Adrenal gland (tissue), 12 donors: Measurements from ENCODE around the gene GLP1R. TPM values are rescaled to one million over a fixed set of nuclear protein-coding genes. Genes with fewer than 3 reads are reported as not detected.
A peak's percentile ranks its signal among the peaks of the same experiment; 100 is the strongest.

Experiments used
- DNase-seq, 7 donors: peaks; one replicate each; pipeline ENCODE4 v3.0.0-alpha.2; 2019 to 2020
- H3K27ac ChIP-seq, 5 donors: fragments of 200-600 bp; sonication (generic) in 4 of 5; 1 replicate in 3 of 5; 2 replicates in 2 of 5; pipeline versions ENCODE4 v1.5.1 to v1.8.0; 2016 to 2020; ENCODE audit warnings: mild to moderate bottlenecking in 1 of 5
- H3K27me3 ChIP-seq: fragments of 200-600 bp; 2 replicates; pipeline ENCODE4 v1.8.0; 2021
- H3K36me3 ChIP-seq, 2 donors: fragments of 200-600 bp; replicated peaks in 1 of 2; 1 replicate in 1 of 2; 2 replicates in 1 of 2; pipeline versions ENCODE4 v1.5.1 to v1.8.0; 2018 to 2022
- H3K4me1 ChIP-seq, 2 donors: fragments of 200-600 bp; replicated peaks in 1 of 2; 1 replicate in 1 of 2; 2 replicates in 1 of 2; pipeline versions ENCODE4 v1.5.1 to v1.8.0; 2018 to 2021
- H3K4me3 ChIP-seq, 4 donors: fragments of 200-600 bp; sonication (generic) in 3 of 4; one replicate each; pipeline ENCODE4 v1.5.1; 2016 to 2018
- H3K9me3 ChIP-seq, 3 donors: fragments of 200-600 bp; sonication (generic) in 1 of 3; replicated peaks in 1 of 3; 1 replicate in 2 of 3; 2 replicates in 1 of 3; pipeline versions ENCODE4 v1.5.1 to v1.8.0; 2016 to 2021
- CTCF ChIP-seq, 6 experiments: fragments of 450-650 bp in 4 of 6; fragments of 200-600 bp in 2 of 6; sonication (generic) in 1 of 6; IDR thresholded peaks; 1 replicate in 5 of 6; 2 replicates in 1 of 6; pipeline versions ENCODE4 v1.5.1 to v1.8.0; 2016 to 2021; ENCODE audit warnings: antibody characterized with exemption in 6 of 6, mild to moderate bottlenecking in 2 of 6, moderate library complexity in 1 of 6
- POLR2A ChIP-seq, 2 donors: fragments of 450-650 bp; IDR thresholded peaks; one replicate each; pipeline ENCODE4 v1.6.1; 2017; ENCODE audit warnings: antibody characterized with exemption in 2 of 2, mild to moderate bottlenecking in 2 of 2, moderate library complexity in 1 of 2
- WGBS, 4 donors: extraction: QIAGEN DNeasy Blood & Tissue Kit in 2 of 4; methylation state at CpG; one replicate each; pipeline versions ENCODE4 v1.1.5 to v1.1.7; 2013 to 2017; 5-methylcytosine and 5-hydroxymethylcytosine counted together
- intact Hi-C, 2 donors: fragments of 100-400 bp; cut with DNase I; formaldehyde crosslinking; loops; one replicate each; pipeline versions ENCODE4 v1.14.1 to v1.15.0; 2022 to 2023
- polyA plus RNA-seq, 3 donors: library from polyadenylated mRNA; stranded (reverse); fragments of 200-250 nt in 2 of 3; fragments of 350-450 nt in 1 of 3; fragmentation: Illumina TruSeq in 1 of 3; extraction: RNeasy Lipid Tissue Mini Kit (QIAGEN cat#74804) in 1 of 3; gene quantifications; one replicate each; pipeline ENCODE4 v1.2.3, GENCODE V29; 2013 to 2014
- total RNA-seq, 9 donors: library from RNA; depleted of rRNA in 4 of 9; stranded (reverse); fragments of >200 nt in 4 of 9; fragments of 120-200 nt in 1 of 9; fragmentation: NEBNext Ultra II Directional in 1 of 9; extraction: Animal tissue kit (Norgen Biotek cat#: 25700) in 1 of 9; gene quantifications; one replicate each; pipeline versions ENCODE4 v1.1.0 to v1.2.4, GENCODE V29; 2013 to 2023
- donor health status: healthy with polysubstance abuse.
- donor health status: Bipolar disorder and iron deficiency.
- donor health status: DM: yes; HTN: yes; CAD: no.
- donor health status: DM: no; HTN: no; CAD: no.
- donor health status: DM: no; HTN: no; CAD: no.
- donor health status: DM: yes; HTN: yes; CAD: no.

The GLP1R gene
- total and polyA plus RNA-seq, 12 donors: 0.06 to 0.42 (median 0.11) TPM; not detected in 7

GRCh38 chr6:39107641-39108040 is 59.1 kb downstream of the GLP1R start:
- Histone ChIP-seq H3K27me3 (no peaks in the 10 kb centered on the region), H3K4me3 (no peak overlapping the region), H3K9me3 (no peaks in the 10 kb centered on the region), H3K27ac (no peak overlapping the region), H3K36me3 (peaks cover 0 to 7% of the 10 kb centered on the region in 2 donors), H3K4me1 (no peaks in the 10 kb centered on the region)
- DNase-seq: no peak
- TF ChIP-seq CTCF (IDR thresholded peaks at IDR 0.05) (no peak), POLR2A (IDR thresholded peaks at IDR 0.05) (no peak)
- intact Hi-C loops: no loop called here
- WGBS, 4 donors: 36 to 46% (median 44%) methylated on average over 2 of the region's 2 CpGs

GRCh38 chr6:39108041-39108839 is 59.7 kb downstream of the GLP1R start:
- WGBS, 4 donors: 92 to 95% (median 94%) methylated on average over 7 of the region's 7 CpGs
- TF ChIP-seq POLR2A (IDR thresholded peaks at IDR 0.05) (no peak), CTCF (IDR thresholded peaks at IDR 0.05) (no peak)

GRCh38 chr6:39111280-39111679 is 62.7 kb downstream of the GLP1R start:
- Histone ChIP-seq H3K36me3 (no peaks in the 10 kb centered on the region), H3K27ac (no peak overlapping the region), H3K4me1 (no peaks in the 10 kb centered on the region), H3K9me3 (no peaks in the 10 kb centered on the region), H3K4me3 (no peak overlapping the region), H3K27me3 (no peaks in the 10 kb centered on the region)
- intact Hi-C loops: no loop called here
- WGBS, 4 donors: 80 to 88% (median 85%) methylated on average over 5 of the region's 5 CpGs
- DNase-seq: no peak
- TF ChIP-seq CTCF (IDR thresholded peaks at IDR 0.05): no peak
- no peak for TF ChIP-seq POLR2A (IDR thresholded peaks at IDR 0.05)

More at GRCh38 chr6:39108041-39108839, 59.7 kb downstream of the GLP1R start:
- H3K4me3 ChIP-seq: no peak overlapping the region
- H3K9me3 ChIP-seq: no peaks in the 10 kb centered on the region
- intact Hi-C loops: no loop called here
- no peak for DNase-seq
- H3K27ac ChIP-seq: no peak overlapping the region
- H3K27me3 ChIP-seq: no peaks in the 10 kb centered on the region
- no peaks in the 10 kb centered on the region for H3K4me1 ChIP-seq
- H3K36me3 ChIP-seq: peaks cover 0 to 7% of the 10 kb centered on the region in 2 donors

GRCh38 chr6:39113788-39114187 is 65.2 kb downstream of the GLP1R start:
- H3K4me3 ChIP-seq: peak overlapping the region in 1 of 4 donors; percentile 85
- H3K9me3 ChIP-seq: no peaks in the 10 kb centered on the region
- no peaks in the 10 kb centered on the region for H3K27me3 ChIP-seq
- WGBS, 4 donors: 85 to 100% (median 97%) methylated on average over 1 of the region's 1 CpG
- H3K4me1 ChIP-seq: no peaks in the 10 kb centered on the region
- no peak for DNase-seq
- intact Hi-C loops: no loop called here
- H3K27ac ChIP-seq: no peak overlapping the region
- H3K36me3 ChIP-seq: no peaks in the 10 kb centered on the region
- TF ChIP-seq CTCF (IDR thresholded peaks at IDR 0.05) (no peak), POLR2A (IDR thresholded peaks at IDR 0.05) (no peak)
